Measurements from ENCODE around the gene INTS6.
"Not testable (repeated sequence)": the region's sequence is repeated elsewhere in the genome, so short reads cannot be mapped to it uniquely, and the experiment has no call there.

INTS6 gene

DNA sequence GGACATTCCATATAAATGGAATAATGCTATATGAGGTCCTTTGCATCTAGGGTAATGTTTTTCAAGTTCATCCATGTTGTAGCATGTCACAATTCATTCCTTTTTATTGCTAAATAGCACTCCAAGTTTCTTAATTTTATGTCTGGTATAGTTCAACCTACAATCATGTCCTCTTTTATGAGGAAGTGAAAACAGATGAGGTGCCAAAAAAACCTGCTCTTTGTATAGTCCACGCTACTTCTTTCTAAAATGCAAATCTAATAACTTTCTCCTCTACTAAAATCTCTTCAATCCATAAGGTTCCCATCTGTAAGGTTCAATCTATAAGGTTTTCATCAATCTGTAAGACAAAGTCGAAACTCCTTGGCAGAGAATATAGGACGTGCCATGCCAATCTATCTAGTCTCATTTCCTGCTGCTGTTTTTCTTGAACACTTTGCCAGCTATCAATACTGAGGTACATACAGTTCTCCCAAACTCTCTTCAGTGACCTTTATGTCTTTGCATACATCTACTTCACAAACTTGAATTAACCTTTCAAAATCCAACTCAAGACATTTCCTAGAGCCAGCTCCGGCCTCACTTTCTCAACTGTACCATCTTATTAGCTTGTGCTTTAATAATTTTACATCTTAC lies 33.7 kb downstream of the INTS6 start:
- no peaks in the 10 kb centered on the region for H3K27me3 ChIP-seq
- TF ChIP-seq Cebpa-rat (IDR thresholded peaks at IDR 0.05): no peak
- H3K27ac ChIP-seq: no peak overlapping the region
- H3K4me3 ChIP-seq: no peak overlapping the region
- peaks cover 73% of the 10 kb centered on the region for H3K36me3 ChIP-seq
- peaks cover 17% of the 10 kb centered on the region for H3K4me1 ChIP-seq
- H3K9ac ChIP-seq: no peak overlapping the region
- H3K9me3 ChIP-seq: peaks cover 30% of the 10 kb centered on the region
- peaks cover 29% of the 10 kb centered on the region for H4K20me1 ChIP-seq
- no peak overlapping the region for H3K4me2 ChIP-seq

GRCh38 chr13:51417716-51418115 lies 35.1 kb downstream of the INTS6 start:
- no peaks in the 10 kb centered on the region for H3K27me3 ChIP-seq
- H3K9me3 ChIP-seq: peaks cover 30% of the 10 kb centered on the region
- peaks cover 76% of the 10 kb centered on the region for H3K36me3 ChIP-seq
- no peak overlapping the region for H3K4me2 ChIP-seq
- H3K4me3 ChIP-seq: no peak overlapping the region
- no peak overlapping the region for H3K9ac ChIP-seq
- H4K20me1 ChIP-seq: peaks cover 34% of the 10 kb centered on the region
- no peak for TF ChIP-seq Cebpa-rat (IDR thresholded peaks at IDR 0.05)
- H3K4me1 ChIP-seq: peaks cover 20% of the 10 kb centered on the region
- no peak overlapping the region for H3K27ac ChIP-seq

DNA sequence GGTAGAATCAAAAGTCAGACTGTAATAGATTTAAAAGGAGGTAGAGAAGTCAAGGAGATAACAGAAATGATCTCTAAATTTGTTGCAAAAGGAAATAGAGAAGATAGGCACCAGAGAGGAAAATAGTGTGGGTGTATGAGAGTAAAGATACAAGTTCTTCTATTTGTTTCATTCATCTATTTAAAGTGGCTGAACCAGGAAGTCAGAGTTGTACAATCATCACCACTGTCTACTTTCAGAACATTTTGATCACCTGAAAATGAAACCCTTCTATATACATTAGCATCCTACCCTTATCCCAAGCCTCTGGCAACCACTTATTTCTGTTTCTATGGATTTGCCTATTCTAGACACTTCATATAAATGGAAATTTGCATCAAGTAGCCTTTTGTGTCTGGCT lies 36.7 kb downstream of the INTS6 start:
- Histone ChIP-seq H3K9ac (no peak overlapping the region), H3K9me3 (peaks cover 30% of the 10 kb centered on the region), H3K36me3 (peaks cover 83% of the 10 kb centered on the region), H4K20me1 (peaks cover 38% of the 10 kb centered on the region), H3K4me3 (no peak overlapping the region), H3K4me2 (no peak overlapping the region), H3K27ac (no peak overlapping the region), H3K27me3 (no peaks in the 10 kb centered on the region), H3K4me1 (peaks cover 10% of the 10 kb centered on the region)
- no peak for TF ChIP-seq Cebpa-rat (IDR thresholded peaks at IDR 0.05)

DNA sequence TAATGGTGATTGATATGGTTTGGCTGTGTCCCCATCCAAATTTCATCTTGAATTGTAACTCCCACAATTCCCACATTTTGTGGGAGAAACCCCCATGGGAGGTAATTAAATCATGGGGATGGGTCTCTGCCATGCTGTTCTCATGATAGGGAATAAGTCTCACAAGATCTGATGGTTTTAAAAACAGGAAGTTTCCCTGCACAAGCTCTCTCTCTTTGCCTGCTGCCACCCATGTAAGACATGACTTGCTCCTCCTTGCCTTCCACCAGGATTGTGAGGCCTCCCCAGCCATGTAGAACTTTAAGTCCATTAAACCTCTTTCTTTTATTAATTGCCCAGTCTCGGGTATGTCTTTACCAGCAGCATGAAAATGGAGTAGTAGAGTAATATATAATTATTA lies 37.5 kb downstream of the INTS6 start:
- Histone ChIP-seq H3K36me3 (peaks cover 83% of the 10 kb centered on the region), H3K9me3 (peaks cover 30% of the 10 kb centered on the region), H4K20me1 (peaks cover 35% of the 10 kb centered on the region)
- H3K27ac ChIP-seq, H3K4me2 ChIP-seq, H3K4me1 ChIP-seq, H3K9ac ChIP-seq, H3K4me3 ChIP-seq, H3K27me3 ChIP-seq: not testable (repeated sequence)

DNA sequence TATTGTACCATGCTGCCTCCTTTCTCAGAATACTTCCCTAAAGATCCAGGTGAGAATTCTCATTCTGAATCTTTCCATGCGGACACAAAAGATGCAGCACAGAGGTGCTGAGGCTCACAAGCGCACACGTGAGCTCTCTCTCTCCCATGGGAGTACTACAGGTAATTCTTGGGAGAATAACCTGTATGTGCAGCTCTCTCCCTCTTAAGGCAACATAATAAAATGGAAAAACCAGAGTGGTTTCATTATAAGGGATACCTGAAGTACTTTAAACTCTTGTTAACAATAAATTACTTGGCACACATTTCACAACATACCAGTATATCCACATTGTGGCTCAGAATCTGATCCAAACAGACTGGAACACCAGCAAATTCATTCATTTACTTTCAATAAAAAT lies 40.4 kb downstream of the INTS6 start:
- H3K4me1 ChIP-seq: peaks cover 8% of the 10 kb centered on the region
- no peak overlapping the region for H3K4me2 ChIP-seq
- no peak overlapping the region for H3K27ac ChIP-seq
- no peak overlapping the region for H3K4me3 ChIP-seq
- no peaks in the 10 kb centered on the region for H3K27me3 ChIP-seq
- TF ChIP-seq Cebpa-rat (IDR thresholded peaks at IDR 0.05): no peak
- H3K36me3 ChIP-seq: peaks cover 66% of the 10 kb centered on the region
- H4K20me1 ChIP-seq: peaks cover 35% of the 10 kb centered on the region
- H3K9me3 ChIP-seq: peaks cover 25% of the 10 kb centered on the region
- no peak overlapping the region for H3K9ac ChIP-seq

- H3K4me1 ChIP-seq: no peaks in the 10 kb centered on the region
- H3K9me3 ChIP-seq: peaks cover 5% of the 10 kb centered on the region; the same call in 1 of the 2 replicates
- H4K20me1 ChIP-seq: peaks cover 49% of the 10 kb centered on the region; the same call in 1 of the 2 replicates
- no peak overlapping the region for H3K9ac ChIP-seq
- no peak overlapping the region for H3K27ac ChIP-seq
- no peak for TF ChIP-seq Cebpa-rat (IDR thresholded peaks at IDR 0.05)
- H3K27me3 ChIP-seq: no peaks in the 10 kb centered on the region
- no peak overlapping the region for H3K4me2 ChIP-seq
- H3K36me3 ChIP-seq: peaks cover 40% of the 10 kb centered on the region
- no peak overlapping the region for H3K4me3 ChIP-seq
Observed at GRCh38 chr13:51405176-51405575, 47.7 kb downstream of the INTS6 start.

DNA sequence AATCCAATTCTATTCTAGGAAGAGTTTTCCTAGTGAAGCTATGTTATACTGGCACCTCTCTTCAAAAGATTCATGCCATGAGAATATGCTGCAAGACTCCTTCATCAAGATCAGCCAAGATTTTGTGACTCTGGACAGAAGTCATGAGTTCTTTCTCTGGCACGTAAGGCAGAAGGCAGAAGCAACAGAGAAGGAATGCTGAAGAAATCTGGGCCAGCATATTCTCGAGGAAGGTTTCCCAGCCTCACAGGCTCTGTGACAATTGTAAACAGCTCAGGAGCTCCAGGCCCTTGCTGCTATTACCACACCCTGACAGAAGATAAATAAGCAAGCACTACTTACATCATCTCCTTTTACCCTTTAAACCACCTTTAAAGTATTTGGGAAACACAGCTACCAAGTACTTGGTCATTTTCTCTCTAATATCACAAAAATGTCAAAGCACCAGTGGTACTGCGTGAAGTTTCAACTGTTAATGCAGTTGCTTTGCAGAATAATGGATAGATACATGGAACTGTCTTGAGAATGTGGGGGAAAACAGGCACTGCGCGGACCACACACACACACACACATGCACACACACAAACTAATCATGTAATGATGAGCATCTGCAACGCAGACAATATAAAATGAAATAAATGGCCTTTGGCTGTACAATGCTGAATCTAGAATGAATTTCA lies 55.4 kb downstream of the INTS6 start:
- Histone ChIP-seq H3K9me3 (no peaks in the 10 kb centered on the region), H3K9ac (no peak overlapping the region), H3K4me3 (no peak overlapping the region), H3K36me3 (peaks cover 48% of the 10 kb centered on the region), H4K20me1 (peaks cover 68% of the 10 kb centered on the region), H3K4me1 (peaks cover 7% of the 10 kb centered on the region; the same call in 1 of the 2 replicates), H3K27ac (no peak overlapping the region), H3K4me2 (no peak overlapping the region), H3K27me3 (no peaks in the 10 kb centered on the region)
- TF ChIP-seq Cebpa-rat (IDR thresholded peaks at IDR 0.05): no peak

DNA sequence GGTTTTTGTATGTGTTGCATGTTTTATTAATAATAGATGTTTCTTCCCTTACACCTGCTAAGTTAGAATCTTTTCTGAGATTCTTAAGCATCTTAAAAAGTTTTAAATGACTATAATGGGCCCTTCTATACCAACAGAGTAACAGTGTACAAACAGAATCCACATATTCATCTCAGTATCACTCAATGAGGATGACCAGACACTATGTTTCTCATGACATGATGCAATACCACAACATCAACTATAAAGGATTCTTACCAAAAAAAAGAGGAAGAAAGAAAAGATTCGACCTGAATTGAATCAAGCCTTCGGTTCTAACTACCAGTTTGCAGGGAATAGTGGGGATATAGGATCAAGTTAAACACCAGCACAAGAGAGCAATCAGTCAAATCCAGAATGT lies 56.5 kb downstream of the INTS6 start:
- no peak overlapping the region for H3K4me3 ChIP-seq
- H3K27ac ChIP-seq: no peak overlapping the region
- no peak overlapping the region for H3K4me2 ChIP-seq
- H4K20me1 ChIP-seq: peaks cover 66% of the 10 kb centered on the region
- H3K36me3 ChIP-seq: peaks cover 50% of the 10 kb centered on the region
- no peak; the same call in 1 of the 2 replicates for TF ChIP-seq Cebpa-rat (IDR thresholded peaks at IDR 0.05)
- H3K9me3 ChIP-seq: no peaks in the 10 kb centered on the region
- peaks cover 7% of the 10 kb centered on the region; the same call in 1 of the 2 replicates for H3K4me1 ChIP-seq
- no peak overlapping the region for H3K9ac ChIP-seq
- no peaks in the 10 kb centered on the region for H3K27me3 ChIP-seq

- H4K20me1 ChIP-seq: peaks cover 61% of the 10 kb centered on the region
- H3K27ac ChIP-seq: no peak overlapping the region
- no peak overlapping the region for H3K4me3 ChIP-seq
- no peaks in the 10 kb centered on the region for H3K9me3 ChIP-seq
- TF ChIP-seq Cebpa-rat (IDR thresholded peaks at IDR 0.05): no peak
- no peak overlapping the region for H3K9ac ChIP-seq
- peaks cover 7% of the 10 kb centered on the region; the same call in 1 of the 2 replicates for H3K4me1 ChIP-seq
- H3K4me2 ChIP-seq: no peak overlapping the region
- peaks cover 45% of the 10 kb centered on the region for H3K36me3 ChIP-seq
- H3K27me3 ChIP-seq: no peaks in the 10 kb centered on the region
Observed at GRCh38 chr13:51394724-51395123, 58.1 kb downstream of the INTS6 start.

GRCh38 chr13:51385114-51385513 lies 67.7 kb downstream of the INTS6 start:
- Histone ChIP-seq H3K9ac (no peak overlapping the region), H3K27ac (no peak overlapping the region), H3K36me3 (peaks cover 67% of the 10 kb centered on the region), H3K4me3 (no peak overlapping the region), H3K4me2 (no peak overlapping the region), H3K9me3 (no peaks in the 10 kb centered on the region), H4K20me1 (peaks cover 8% of the 10 kb centered on the region; the same call in 1 of the 2 replicates), H3K27me3 (no peaks in the 10 kb centered on the region), H3K4me1 (no peaks in the 10 kb centered on the region)
- TF ChIP-seq Cebpa-rat (IDR thresholded peaks at IDR 0.05): no peak

Data from BLaER1 (cell line).